ENCODE measurements around the gene CNDP2.
"Not testable (repeated sequence)": the region's sequence is repeated elsewhere in the genome, so short reads cannot be mapped to it uniquely, and the experiment has no call there.

CNDP2 gene

DNA sequence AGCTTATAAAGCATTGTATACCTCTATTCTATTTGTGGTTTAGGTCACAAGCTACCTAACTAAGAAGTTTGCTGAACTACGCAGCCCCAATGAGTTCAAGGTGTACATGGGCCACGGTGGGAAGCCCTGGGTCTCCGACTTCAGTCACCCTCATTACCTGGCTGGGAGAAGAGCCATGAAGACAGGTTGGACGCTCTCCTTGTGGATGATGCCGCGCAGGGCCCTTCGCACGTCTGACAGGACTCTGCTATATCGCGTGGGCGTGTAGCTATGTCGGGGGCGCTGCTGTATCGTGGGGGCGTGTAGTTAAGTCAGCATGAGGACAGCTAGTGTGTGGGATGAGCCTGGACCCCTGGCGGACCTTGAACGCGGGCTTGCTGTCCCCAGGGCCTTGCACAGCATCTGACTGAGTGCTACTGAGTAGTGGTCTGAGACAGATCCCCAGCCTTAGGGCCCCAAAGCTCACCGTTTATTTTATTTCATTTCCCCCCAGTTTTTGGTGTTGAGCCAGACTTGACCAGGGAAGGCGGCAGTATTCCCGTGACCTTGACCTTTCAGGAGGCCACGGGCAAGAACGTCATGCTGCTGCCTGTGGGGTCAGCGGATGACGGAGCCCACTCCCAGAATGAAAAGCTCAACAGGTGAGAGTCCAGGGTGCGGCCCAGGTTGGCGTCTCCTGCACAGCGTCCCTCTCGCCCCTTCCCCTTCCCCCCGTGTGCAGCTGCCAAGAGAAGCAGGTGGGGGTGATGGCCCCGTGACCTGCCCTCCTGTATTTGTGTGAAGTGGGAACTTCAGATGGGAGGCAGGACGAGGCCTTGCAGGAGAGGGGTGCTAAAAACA is 22.5 kb downstream of the CNDP2 start:
- DNase-seq (ENCODE audit: low read depth) = no peak

DNA sequence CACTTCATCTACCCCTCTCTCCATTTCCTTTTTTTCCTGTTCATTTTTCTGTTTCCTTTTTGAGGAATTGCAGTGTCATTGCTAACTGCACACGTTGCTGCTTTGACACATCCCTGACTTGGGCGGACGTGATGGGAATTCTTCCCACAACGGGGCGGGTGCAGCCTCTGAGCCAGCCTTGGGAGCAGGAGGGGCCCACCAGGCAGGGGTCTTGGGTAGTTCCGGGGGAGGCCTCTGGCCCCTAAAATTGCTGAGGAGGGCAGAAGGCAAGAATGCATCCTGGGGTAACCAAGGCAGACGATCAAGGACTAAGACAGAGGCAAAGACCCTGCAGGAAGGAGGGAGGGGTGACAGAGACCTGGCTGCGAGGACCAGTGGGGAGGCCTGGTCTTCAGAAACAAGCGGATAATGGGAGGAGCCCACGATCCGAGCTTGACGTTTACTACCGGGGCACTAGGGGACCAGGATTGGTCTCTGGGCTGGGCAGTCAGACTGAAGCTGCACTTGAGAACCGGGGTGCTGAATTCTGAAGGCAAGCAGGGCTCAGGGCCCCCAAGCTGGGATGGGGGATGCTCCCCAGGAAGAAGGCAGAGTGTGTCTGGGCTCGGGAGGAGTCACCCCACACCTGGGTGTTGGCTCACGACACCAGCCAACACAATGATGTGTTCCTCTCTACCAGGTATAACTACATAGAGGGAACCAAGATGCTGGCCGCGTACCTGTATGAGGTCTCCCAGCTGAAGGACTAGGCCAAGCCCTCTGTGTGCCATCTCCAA is 23.3 kb downstream of the CNDP2 start:
- no peak for DNase-seq (ENCODE audit: low read depth)

DNA sequence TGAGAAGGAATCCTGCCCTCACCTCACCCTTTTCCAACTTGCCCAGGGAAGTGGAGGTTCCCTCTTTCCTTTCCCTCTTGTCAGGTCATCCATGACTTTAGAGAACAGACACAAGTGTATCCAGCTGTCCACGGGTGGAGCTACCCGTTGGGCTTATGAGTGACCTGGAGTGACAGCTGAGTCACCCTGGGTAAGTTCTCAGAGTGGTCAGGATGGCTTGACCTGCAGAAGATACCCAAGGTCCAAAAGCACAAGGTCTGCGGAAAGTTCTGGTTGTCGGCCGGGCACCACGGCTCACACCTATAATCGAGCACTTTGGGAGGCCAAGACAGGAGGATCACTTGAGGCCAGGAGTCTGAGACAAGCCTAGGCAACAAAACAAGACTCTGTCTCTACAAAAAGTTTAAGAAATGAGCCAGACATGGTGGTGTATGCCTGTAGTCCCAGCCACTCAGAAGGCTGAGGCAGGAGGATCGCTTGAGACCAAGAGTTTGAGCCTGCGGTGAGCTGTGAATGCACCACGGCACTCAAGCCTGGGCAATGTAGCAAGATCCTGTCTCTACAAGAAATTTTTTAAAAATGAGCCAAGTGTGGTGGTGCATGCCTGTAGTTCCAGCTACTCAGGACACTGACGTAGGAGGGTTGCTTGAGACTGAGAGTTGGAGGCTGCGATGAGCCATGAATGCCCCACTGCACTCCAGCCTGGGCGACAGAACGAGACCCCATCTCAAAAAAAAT is 24.1 kb downstream of the CNDP2 start:
- DNase-seq (ENCODE audit: low read depth) = no peak

DNA sequence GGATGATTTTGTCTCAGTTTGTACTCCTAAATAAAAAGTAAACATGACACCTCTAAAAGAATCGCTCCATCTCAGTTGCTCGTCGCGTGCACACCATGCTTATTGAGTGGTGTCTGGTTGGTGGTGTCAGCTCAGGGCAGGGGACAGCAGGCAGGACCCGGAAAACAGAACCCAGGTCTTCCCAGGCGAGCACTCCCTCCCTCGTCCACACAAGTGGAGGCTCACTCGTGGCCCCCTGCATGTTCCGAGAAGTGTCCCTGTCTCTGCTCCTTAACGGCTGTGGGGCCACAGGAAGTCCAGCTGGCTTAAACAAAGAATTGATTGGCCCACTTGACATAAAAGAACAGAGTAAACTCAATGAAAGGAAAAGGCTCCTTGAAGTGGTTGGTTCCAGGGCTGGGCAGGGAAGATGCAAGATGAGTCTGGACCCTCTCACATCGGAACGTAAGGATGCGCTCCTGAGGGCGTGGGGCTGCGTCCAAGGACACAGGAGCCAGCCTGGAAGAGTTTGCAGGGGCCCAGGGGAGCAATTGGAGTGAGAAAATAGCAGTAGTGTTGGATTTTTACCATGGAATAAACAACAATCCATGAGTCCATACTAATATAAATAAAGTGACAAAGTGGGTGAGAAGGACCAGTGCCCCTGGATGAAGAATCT is 25.0 kb downstream of the CNDP2 start:
- no peak for DNase-seq (ENCODE audit: low read depth)

DNA sequence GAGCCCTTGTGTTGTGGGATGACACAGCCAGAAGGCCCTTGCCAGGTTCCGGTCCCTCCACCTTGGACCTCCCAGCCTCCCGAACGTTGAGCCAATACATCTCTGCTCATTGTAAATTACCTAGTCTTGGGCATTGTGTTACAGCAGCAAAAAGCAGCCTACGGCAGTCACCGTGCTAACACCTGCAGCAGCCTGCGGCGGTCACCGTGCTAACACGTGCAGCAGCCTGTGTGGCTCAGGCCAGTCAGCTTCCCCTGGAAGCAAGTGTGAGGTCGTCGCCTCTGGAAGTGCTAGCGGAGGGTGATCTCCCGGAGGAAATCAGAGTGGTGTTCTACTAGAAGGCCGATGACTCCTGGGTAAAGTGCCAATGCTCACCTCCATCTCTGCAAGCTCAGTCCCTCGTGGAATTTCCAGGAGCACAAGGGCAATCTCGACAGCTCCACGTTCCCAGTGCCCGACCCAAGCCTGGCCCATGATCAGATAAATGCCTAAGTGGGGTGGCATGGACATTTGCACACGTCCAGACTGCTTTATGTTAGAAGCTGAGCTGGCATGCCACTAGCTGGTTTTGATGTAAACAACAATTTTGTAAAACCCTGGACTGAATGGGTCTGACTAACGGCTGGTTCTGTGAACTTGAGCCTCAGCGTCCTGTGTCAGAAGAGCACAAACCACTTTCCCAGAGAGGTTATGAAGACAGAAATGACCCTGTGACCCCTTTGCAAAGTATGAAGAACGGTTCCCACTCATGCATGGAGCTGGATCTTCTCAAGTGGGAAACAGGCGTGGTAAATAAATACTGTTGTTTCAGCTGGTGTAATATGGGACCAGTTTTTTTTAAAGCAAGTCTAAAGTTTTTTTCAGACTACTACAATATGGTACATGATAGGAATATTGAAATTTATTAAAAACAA is 26.7 kb downstream of the CNDP2 start:
- no peak for DNase-seq (ENCODE audit: low read depth)

DNA sequence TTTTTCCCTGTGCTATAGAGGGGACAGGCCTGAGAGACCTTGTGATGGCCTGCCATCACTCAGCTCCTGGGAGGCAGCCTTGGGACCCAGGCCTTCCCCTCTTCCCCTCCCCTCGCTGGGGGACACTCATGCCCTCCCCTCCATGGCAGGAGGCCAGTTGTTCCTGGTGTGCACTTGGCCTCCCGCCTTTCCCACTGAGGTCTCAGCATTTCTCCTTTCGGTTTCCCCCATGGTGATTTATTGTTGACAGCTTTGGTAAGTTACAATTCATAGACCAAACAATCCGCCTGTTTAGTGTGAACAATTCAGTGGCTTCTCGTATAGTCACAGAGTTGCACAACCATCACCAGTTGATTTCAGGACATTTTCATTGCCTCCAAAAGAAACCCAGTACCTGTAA is 27.9 kb downstream of the CNDP2 start:
- DNase-seq (ENCODE audit: low read depth) = no peak

DNA sequence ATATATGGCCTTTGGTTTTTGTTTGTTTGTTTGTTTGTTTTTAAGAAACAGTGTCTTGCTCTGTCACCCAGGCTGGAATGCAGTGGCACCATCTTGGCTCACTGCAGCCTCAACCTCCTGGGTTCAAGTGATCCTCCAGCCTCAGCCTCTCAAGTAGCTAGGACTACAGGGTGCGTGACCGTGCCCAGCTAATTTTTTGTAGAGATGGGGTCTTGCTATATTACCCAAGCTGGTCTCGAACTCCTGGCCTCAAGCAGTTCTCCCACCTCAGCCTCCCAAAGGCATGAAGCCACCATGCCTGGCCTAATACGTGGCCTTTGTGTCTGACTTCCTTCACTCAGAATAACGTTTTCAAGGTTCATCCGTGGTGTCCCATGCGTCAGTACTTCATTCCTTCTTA is 28.8 kb downstream of the CNDP2 start:
- DNase-seq (ENCODE audit: low read depth) = not testable (repeated sequence)

DNA sequence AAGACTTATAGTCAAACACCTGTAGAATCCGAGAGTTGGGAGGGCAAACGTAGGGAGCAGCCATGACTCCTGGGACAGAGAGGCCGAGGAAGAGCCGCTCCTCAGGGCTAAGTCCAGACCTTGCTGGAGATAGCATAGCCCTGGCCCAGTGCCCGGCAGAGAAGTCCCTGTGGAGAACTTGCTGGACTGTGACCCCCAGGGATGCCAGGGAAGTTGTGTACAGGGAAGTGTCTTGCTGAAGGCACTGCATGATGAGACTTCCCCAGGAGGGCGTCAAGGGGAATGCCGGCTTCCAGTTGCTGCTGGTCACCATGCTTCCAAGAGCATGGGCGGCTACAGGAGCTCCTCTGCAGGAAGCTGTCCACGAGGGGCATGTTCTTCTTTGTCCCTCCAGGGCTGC is 29.6 kb downstream of the CNDP2 start:
- DNase-seq (ENCODE audit: low read depth) = no peak

DNA sequence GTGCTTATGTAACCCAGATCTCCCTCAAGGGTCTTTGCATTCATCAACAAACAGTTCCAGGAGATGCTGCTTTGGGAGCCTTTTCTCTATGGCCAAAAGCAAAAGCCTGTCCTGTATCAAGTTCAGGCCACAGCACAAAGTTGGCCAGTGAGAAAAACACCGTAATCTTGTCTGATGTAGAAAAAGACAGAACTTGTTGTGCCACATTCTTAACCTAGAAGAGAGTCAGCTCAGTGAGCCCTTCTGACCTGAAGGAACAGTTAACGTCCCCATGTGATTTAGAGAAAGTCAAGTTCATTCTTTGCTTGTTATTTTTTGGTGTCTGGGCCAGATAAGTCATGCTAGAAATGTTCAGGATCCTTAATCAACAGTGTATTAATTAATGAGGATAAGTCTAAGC is 30.3 kb downstream of the CNDP2 start:
- DNase-seq (ENCODE audit: low read depth) = no peak

DNA sequence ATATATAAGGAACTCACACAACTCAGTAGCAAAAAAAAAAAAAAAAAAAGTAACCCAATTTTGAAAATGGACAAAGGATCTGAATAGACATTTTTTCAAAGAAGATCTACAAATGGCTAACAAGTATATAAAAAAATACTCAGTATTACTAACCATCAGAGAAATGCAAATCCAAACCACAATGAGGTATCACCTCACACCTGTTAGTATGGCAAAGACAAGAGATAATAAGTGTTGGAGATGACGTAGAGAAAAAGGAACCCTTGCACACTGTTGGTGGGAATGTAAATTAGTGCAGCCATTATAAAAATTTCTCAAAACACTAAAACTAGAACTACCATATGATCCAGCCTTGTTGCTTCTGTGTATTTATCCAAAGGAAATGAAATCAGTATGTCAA is 32.3 kb downstream of the CNDP2 start:
- no peak for DNase-seq (ENCODE audit: low read depth)

DNA sequence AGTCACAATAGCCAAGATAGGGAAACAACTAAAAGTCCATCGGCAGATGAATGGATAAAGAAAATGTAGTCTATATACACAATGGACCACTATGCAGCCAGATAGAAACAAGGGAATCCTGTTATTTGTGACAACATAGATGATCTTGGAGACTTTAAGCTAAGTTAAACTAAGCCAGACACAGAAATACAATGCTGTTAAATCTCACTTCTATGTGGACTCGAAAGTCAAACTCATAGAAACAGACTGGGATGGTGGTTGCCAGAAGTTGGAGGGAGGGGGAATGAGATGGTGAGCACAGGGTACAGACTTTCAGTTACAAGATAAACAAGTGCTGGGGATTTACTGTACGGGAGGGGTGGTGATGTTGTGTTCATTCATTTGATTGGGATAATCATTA is 32.8 kb downstream of the CNDP2 start:
- DNase-seq (ENCODE audit: low read depth) = no peak

DNA sequence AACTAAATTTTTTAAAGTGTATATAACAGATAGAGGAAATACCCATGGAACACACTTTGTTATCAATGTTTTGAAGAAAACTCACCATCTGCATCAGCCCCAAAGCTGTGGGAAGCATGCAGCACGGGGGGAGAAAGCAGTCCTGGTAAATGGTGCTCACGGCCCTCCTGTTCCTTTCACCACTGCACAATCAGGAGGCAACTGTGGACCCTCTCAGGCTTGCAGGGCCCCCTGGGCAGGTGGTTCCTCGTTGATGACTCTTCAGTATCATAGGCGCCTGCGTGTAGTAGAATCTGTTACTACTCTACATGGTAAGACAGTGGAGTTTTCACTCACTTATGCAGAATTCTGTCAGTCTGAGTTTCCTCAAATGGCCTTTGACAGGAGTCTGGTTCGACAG is 33.2 kb downstream of the CNDP2 start:
- no peak for DNase-seq (ENCODE audit: low read depth)

DNA sequence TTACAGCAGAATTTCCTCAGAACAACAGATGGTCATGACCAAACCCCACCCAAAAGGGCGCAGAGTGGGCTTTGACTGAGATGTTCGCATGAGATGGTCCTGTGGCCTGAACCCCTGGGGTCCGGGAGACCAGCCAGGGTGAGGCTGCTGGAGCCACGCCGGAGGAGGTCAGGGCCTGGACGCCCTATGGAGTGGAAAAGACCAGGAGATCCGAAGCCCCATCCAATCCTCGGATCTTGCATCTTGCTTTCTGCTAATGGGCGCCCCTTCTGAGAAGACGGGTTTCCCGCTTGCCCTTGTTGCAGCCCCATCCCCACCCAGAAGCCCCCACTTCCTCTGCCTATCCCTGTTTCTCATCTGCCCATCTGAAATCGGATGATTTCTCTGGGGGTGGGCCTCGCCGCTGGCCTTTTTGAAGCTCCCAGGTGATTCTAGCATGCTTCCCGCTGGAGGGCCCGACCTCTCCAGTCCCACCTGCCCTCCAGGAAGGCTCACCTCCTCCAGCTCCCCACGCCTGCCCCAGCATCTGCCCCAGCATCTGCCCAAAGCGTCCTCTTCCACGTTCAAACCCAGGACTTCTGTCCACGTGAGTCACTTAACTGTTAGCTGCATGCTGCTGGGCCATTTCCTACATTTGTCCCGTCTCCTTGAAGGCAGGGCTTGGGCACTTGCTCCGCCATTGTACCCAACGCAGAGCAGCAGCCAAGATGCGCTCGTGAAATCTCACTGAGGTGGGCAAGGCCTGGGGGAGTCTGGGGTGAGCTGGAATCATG is 33.8 kb downstream of the CNDP2 start:
- no peak for DNase-seq (ENCODE audit: low read depth)

DNA sequence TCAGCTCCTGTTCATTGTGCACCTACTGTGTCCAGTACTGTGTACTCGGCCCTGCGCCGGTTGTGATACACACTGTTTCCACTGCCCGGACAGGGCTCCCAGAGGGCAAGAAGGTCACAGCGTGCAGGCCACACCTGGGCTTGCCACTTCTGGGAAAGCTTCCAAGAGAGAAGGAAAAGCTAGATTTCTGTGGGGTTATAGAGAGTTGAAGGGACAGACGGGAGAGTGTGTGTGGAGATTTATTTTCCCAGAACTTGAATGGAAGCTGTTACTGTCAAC is 34.4 kb downstream of the CNDP2 start:
- DNase-seq (ENCODE audit: low read depth) = no peak

DNA sequence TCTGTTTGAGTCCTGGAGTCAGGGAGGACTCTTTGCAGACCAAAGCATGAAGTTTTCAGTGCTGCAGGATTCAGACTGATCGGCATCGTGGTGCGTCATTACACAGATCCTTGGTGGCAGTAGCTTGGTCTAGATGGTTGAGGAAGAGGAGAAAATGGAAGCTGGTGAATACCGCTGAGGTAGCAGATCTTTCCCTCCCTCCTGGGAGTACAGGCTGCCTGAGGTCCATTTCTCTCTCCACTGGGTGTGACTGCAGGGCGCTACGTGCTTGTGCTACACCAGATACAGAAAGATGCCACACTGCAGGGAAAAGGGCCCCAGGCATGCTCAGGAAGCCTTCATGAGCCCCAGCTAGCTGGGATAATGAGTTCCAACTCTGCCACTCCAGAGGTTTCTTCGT is 34.9 kb downstream of the CNDP2 start:
- DNase-seq (ENCODE audit: low read depth) = no peak

DNA sequence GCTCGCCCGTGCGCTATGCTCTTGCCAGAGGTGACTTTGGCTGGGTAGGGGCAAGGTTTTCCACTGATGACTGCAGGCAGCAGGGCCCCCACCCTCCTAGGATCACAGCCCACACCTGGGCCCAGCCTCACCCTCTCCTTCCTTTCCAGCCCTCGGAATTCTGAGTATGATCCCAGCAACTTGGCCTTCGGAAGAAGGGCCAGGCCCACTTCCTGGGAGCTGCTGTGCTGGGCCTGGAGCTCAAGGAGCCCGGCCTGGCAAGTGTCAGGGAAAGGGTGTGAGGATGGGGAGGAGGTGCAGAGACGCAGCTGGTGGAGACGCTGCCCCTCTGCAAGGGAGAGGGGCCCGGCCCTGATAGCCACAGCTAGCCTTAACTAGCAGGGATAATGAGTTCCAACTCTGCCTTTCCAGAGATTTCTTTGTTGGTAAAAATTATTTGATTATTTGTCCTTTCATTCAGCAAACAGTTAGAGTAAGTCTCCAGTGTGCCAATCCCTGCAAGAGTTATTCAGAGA is 36.4 kb downstream of the CNDP2 start:
- no peak for DNase-seq (ENCODE audit: low read depth)

DNA sequence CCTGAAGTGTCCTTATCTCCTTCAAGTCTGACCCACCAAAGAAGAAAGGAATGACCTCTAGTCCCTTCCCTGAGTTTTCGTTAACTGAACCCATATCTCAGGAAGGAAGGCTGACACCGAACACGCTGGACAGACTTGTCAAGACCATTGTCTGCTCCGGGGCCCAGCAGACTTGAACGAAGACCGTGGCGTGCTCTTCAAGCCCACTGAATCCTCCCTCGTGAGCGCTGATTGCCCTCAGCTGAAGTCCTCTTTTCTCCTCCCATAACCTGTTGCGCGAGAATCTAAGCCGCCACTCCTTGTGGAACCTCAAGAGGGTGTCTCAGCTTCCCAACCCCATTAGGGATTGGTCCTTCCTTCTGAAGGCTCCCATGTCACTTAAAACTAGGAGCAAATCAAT is 37.5 kb downstream of the CNDP2 start:
- DNase-seq (ENCODE audit: low read depth) = no peak

DNA sequence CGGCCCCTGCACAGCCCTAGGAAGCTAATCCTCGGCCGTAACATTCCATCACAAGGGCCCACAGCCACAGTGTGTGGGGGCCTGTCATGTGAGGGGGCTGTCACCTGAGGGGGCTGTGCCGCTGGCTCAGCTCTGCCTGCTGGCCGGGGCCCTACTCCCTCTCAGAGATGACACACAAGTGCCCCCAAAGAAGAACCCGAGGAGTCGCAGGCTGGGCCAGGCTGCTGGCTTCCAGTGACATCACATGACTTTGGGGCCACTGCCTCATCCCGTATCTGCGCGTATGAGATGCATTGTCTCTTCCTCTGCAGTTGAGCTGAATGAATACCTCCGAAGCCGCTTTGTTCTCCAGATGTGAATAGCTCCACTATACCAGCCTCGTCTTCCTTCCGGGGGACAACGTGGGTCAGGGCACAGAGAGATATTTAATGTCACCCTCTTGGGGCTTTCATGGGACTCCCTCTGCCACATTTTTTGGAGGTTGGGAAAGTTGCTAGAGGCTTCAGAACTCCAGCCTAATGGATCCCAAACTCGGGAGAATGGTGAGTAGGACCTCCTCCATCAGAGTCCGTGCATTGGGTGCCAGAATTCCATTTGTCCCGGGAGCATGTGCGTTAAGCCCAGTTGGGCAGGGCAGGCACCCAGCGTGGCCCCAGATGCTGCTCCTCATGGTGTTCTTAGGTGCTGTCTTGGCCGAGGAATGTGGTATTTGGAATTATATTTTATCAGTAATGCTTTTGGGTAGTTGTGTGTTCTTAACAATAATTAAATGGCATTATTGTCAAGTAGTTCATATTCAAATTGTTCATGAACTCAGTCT is 38.2 kb downstream of the CNDP2 start, which contains the start of gene CNDP1:
TSS of gene CNDP1 (plus strand) at position 351 of the 820 bp plus-strand sequence. CDS start at position 519, 168 bp downstream.
- no peak for DNase-seq (ENCODE audit: low read depth)

DNA sequence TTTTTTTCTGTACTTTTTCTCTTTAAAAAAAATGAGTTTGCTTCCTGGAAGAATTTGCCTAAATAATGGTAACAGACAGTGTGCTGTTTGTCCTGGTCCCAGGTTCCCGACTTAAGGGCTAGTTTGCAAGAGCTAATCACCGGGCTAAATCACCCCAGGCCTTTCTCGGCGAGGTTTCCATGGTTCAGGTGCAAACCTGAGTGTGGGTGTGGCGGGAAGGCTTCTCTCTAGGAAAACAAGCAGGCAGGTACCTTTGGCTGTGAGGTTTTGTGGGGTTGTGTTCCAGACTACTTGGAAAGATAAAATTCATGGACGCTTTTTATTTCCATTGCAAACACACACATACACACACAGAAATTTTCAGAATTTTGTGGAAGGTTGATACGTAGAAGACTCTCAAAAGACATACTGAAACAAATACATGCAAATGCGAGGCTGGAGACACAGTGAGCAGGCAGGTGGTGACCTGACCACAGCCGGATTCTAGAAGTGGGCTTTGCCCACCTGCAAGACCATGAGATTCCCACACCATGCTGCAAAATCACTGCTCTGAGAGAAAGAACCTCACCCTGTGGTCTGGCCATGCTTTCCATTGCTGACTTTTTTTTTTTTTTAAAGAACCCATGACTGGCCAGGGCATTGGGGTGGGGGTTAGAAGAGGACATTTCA is 39.0 kb downstream of the CNDP2 start:
- DNase-seq (ENCODE audit: low read depth) = no peak
